ENCODE data around the gene APOL4. TPM values are rescaled to one million over a fixed set of nuclear protein-coding genes. Genes with fewer than 3 reads are reported as not detected.

The APOL4 gene
- total and polyA plus RNA-seq, 12 donors = 1.2 to 10.0 (median 3.6) TPM; not detected in 1

DNA sequence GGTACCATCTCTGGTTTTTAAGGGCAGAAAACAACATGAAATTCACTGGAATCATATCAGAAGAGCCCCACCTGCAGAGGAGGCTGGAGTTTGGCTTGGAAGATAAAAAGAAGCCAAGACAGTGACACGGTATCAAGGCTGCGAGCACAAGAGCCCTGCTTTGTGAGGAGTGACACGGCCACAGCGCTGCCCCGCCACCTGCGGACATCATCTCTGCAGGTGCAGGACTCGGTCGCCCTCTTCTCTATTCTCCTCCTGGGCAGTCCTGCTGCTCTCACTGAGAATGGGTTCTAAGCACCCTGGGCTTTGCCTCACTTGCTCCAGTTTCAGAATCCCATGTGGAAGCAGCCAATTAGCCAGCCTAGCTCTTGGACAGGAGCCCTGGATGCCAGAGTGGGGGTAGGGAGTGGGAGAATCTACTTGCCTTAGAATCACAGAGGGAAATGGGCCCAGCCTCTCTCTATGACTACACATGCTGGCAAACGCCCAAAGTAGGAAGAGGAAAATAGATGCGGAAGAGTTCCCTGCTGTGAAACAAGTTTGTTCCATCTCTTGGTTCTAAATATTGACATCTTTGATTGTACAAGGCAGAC is 17.1 kb downstream of the APOL4 start:
- 77 to 80% (median 80%) methylated on average over 10 of the region's 10 CpGs for WGBS, 4 donors
- TF ChIP-seq POLR2A (IDR thresholded peaks at IDR 0.05) = no peak
- TF ChIP-seq, protein P1, sequence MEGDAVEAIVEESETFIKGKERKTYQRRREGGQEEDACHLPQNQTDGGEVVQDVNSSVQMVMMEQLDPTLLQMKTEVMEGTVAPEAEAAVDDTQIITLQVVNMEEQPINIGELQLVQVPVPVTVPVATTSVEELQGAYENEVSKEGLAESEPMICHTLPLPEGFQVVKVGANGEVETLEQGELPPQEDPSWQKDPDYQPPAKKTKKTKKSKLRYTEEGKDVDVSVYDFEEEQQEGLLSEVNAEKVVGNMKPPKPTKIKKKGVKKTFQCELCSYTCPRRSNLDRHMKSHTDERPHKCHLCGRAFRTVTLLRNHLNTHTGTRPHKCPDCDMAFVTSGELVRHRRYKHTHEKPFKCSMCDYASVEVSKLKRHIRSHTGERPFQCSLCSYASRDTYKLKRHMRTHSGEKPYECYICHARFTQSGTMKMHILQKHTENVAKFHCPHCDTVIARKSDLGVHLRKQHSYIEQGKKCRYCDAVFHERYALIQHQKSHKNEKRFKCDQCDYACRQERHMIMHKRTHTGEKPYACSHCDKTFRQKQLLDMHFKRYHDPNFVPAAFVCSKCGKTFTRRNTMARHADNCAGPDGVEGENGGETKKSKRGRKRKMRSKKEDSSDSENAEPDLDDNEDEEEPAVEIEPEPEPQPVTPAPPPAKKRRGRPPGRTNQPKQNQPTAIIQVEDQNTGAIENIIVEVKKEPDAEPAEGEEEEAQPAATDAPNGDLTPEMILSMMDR (IDR thresholded peaks at IDR 0.05) = no peak
- H3K27ac ChIP-seq = no peak overlapping the region
- H3K4me3 ChIP-seq = no peak overlapping the region
- intact Hi-C loops (cut with DNase I) = loop anchor here in 1 of 2 donors (5.0 kb wide), 1 partner anchor 37 kb away; no protein-coding TSS in a partner anchor
- H3K9me3 ChIP-seq (replicated peaks in 1 of 3) = no peaks in the 10 kb centered on the region
- H3K4me1 ChIP-seq (replicated peaks in 1 of 2) = no peaks in the 10 kb centered on the region
- DNase-seq = peak in 1 of 7 donors; percentile 33
- no peaks in the 10 kb centered on the region for H3K36me3 ChIP-seq (replicated peaks in 1 of 2)
- H3K27me3 ChIP-seq = no peaks in the 10 kb centered on the region

DNA sequence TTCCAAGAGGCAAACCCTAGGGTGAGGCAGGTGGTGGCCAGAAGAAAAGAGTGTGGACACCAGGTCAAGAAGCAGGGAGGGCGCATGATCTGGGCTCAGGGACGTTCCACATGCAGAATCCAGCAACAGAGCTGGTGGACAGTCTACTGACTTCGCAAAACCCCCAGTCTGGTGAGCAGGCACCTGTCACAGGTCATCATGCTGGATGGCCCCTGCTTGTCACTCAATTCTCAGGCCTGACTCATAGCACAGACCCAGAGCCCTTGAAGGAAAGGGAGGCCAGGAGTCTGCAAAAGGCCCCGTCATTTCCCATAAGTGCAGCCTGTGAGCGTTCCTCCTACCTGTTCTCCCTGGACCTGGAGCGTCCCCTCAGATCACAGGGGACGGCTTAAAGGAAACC is 18.2 kb downstream of the APOL4 start:
- no peaks in the 10 kb centered on the region for H3K27me3 ChIP-seq
- no peak overlapping the region for H3K4me3 ChIP-seq
- H3K27ac ChIP-seq = no peak overlapping the region
- intact Hi-C loops (cut with DNase I) = loop anchor here in 1 of 2 donors (5.0 kb wide), 1 partner anchor 36 kb away; no protein-coding TSS in a partner anchor
- no peak for DNase-seq
- WGBS, 4 donors = 87 to 92% (median 89%) methylated on average over 6 to 7 of the region's 7 CpGs
- no peaks in the 10 kb centered on the region for H3K9me3 ChIP-seq (replicated peaks in 1 of 3)
- no peaks in the 10 kb centered on the region for H3K4me1 ChIP-seq (replicated peaks in 1 of 2)
- H3K36me3 ChIP-seq (replicated peaks in 1 of 2) = no peaks in the 10 kb centered on the region
- TF ChIP-seq, protein P1 (IDR thresholded peaks at IDR 0.05) = no peak
- TF ChIP-seq POLR2A (IDR thresholded peaks at IDR 0.05) = no peak

DNA sequence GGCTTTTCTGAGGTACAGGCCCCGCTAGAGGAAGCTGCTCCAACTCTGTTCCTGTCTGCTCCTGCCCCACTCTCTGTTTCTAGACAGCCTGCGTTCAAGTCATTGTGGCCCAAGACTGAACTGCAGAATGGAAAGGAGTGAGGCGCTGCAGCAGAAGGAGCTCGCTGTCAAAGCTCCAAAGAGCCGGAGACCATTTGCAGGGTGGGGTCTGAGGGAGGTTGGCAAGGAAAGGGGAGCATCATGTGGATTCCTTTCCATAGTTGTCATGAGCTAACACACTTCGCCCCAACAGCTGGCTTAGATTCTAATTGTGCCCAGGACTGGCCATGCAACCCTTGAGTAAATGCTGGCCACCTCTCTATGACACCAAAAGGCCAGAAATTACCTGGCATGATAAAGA is 18.8 kb downstream of the APOL4 start:
- Histone ChIP-seq H3K9me3 (replicated peaks in 1 of 3) (no peaks in the 10 kb centered on the region), H3K4me1 (replicated peaks in 1 of 2) (no peaks in the 10 kb centered on the region), H3K36me3 (replicated peaks in 1 of 2) (no peaks in the 10 kb centered on the region), H3K4me3 (no peak overlapping the region), H3K27me3 (no peaks in the 10 kb centered on the region), H3K27ac (no peak overlapping the region)
- WGBS, 4 donors = 92 to 100% (median 96%) methylated on average over 6 of the region's 6 CpGs
- intact Hi-C loops (cut with DNase I) = loop anchor here in 1 of 2 donors (5.0 kb wide), 1 partner anchor 36 kb away; no protein-coding TSS in a partner anchor
- no peak for DNase-seq
- TF ChIP-seq, protein P1 (IDR thresholded peaks at IDR 0.05) = no peak
- no peak for TF ChIP-seq POLR2A (IDR thresholded peaks at IDR 0.05)

DNA sequence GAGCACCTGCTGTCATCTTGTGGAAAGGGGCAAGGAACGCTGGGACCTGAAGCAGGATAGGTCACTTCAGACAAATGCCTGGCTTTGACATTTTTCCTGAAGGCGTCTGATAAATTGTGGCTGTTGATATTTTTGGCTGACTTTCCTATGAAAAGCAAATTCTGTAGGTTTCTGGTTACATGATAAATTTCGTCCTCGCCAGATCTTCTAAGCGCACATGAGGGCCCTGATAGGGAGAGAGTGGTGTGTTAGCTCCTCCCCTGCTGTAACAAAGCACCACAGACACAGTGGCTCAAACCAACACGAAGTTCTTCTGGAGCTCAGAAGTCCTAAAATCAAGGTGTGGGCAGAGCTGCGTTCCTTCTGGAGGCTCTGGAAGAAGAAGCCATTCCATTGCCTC is 19.6 kb downstream of the APOL4 start:
- 54 to 82% (median 72%) methylated on average over 7 of the region's 7 CpGs for WGBS, 4 donors
- H3K4me3 ChIP-seq = no peak overlapping the region
- H3K27ac ChIP-seq = no peak overlapping the region
- H3K9me3 ChIP-seq (replicated peaks in 1 of 3) = no peaks in the 10 kb centered on the region
- no peak for TF ChIP-seq POLR2A (IDR thresholded peaks at IDR 0.05)
- TF ChIP-seq, protein P1 (IDR thresholded peaks at IDR 0.05) = no peak
- H3K27me3 ChIP-seq = no peaks in the 10 kb centered on the region
- intact Hi-C loops (cut with DNase I) = loop anchor here in 1 of 2 donors (5.0 kb wide), 1 partner anchor 35 kb away; no protein-coding TSS in a partner anchor
- H3K4me1 ChIP-seq (replicated peaks in 1 of 2) = no peaks in the 10 kb centered on the region
- H3K36me3 ChIP-seq (replicated peaks in 1 of 2) = no peaks in the 10 kb centered on the region
- DNase-seq = no peak
